NT2/D1 (cell line): Measurements from ENCODE around the gene PPIF.

Experiments used
- DNase-seq: peaks from one replicate; pipeline ENCODE4 v3.0.0-alpha.2; 2011; ENCODE audit warnings: low read depth, low spot score
- H3K27me3 ChIP-seq: 2 replicates; pipeline ENCODE4 v1.6.0; 2011; ENCODE audit warnings: mild to moderate bottlenecking; ENCODE audit not compliant: insufficient read length, insufficient read depth
- H3K36me3 ChIP-seq: 2 replicates; pipeline ENCODE4 v1.6.1; 2011; ENCODE audit warnings: mild to moderate bottlenecking, low read length, mixed read lengths; ENCODE audit not compliant: insufficient read depth, insufficient read length
- H3K4me1 ChIP-seq: 2 replicates; pipeline ENCODE4 v1.5.1; 2011; ENCODE audit not compliant: insufficient read depth, insufficient read length
- H3K4me3 ChIP-seq: 2 replicates; pipeline ENCODE4 v1.5.1; 2011; ENCODE audit warnings: low read depth; ENCODE audit not compliant: insufficient read length
- H3K9ac ChIP-seq: 2 replicates; pipeline ENCODE4 v1.6.0; 2011; ENCODE audit warnings: low read depth; ENCODE audit not compliant: insufficient read length
- H3K9me3 ChIP-seq: 2 replicates; pipeline ENCODE4 v1.5.1; 2011; ENCODE audit warnings: mild to moderate bottlenecking, low read length; ENCODE audit not compliant: insufficient read depth
- SUZ12 ChIP-seq: IDR thresholded peaks from 2 replicates; pipeline ENCODE4 v1.6.1; 2011; ENCODE audit not compliant: insufficient read length, insufficient read depth; ENCODE audit errors: extremely low read depth
- YY1 ChIP-seq: IDR thresholded peaks from 2 replicates; pipeline ENCODE4 v1.6.1; 2011; ENCODE audit not compliant: insufficient read length, insufficient read depth
- ZNF274 ChIP-seq: IDR thresholded peaks from 2 replicates; pipeline ENCODE4 v1.6.1; 2011; ENCODE audit warnings: mild to moderate bottlenecking, low read depth, low read length

Gene PPIF

DNA sequence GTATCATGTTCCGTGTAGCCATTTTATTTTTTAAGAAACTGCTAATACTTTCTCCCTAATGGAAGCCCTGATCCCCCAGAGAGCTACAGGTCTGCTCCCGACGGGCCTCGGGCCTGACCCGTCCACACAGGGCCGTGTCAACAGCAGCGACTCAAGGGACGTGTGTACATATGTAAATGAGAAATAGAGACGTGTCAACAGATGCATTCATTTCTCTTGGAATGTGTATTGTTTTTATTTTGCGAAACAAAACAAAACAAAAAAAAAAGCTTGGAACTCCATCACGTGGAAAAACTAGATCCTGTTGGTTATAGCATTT lies 31.7 kb upstream of the PPIF start:
- Histone ChIP-seq H3K4me3 (no peak overlapping the region), H3K9me3 (no peaks in the 10 kb centered on the region), H3K4me1 (peaks cover 13% of the 10 kb centered on the region), H3K9ac (no peak overlapping the region), H3K27me3 (no peaks in the 10 kb centered on the region), H3K36me3 (peaks cover 39% of the 10 kb centered on the region)
- no peak for TF ChIP-seq ZNF274
- no peak for TF ChIP-seq YY1
- TF ChIP-seq SUZ12, result no peak
- DNase-seq, result no peak

DNA sequence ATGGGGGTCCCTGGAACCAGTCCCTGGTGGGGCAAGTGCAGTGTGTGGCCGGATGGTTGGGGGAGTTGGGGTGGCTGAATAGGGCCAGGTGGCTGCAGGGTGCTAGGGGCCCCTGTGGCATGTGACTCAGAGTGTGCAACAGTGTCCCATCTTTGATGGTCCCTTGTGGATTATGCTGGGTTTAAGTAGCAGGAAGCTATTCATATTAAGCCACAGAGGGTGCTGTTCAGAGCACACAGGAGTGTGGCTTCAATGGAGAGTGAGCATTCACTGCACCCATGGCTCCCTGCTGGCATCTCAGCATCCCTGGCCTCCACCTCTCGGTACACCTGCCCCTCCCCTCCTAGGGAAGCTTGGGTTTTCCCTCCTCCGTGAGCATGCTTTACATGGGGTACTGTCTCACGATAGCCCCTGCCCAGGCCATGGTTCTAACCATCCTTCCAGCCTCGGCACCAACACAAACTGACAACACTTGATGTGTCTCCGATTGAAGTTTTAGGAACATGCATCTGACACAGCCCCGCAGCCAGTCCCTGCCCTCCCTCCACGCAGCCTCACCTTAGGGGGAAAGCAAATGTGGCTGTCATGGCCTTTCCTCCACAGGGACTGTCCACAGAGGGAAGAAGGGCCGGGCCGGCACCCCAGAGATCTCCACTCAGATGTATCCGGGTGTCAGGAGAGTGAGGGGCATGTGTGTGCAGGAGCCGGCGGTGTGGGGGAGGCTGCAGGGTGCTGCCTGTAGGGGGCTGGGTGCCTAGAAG lies 30.4 kb upstream of the PPIF start:
- DNase-seq, result no peak
- H3K9ac ChIP-seq, result no peak overlapping the region

GRCh38 chr10:79318369-79318768 lies 28.9 kb upstream of the PPIF start:
- Histone ChIP-seq H3K4me3 (no peak overlapping the region), H3K9ac (no peak overlapping the region), H3K4me1 (peaks cover 13% of the 10 kb centered on the region), H3K9me3 (no peaks in the 10 kb centered on the region), H3K27me3 (peaks cover 4% of the 10 kb centered on the region), H3K36me3 (peaks cover 21% of the 10 kb centered on the region)
- no peak for DNase-seq
- TF ChIP-seq YY1, result no peak
- no peak for TF ChIP-seq ZNF274
- no peak for TF ChIP-seq SUZ12

More for the DNA sequence above, 30.4 kb upstream of the PPIF start:
- H3K27me3 ChIP-seq, result peaks cover 4% of the 10 kb centered on the region
- H3K36me3 ChIP-seq, result peaks cover 35% of the 10 kb centered on the region
- TF ChIP-seq ZNF274, result no peak
- TF ChIP-seq SUZ12, result no peak
- no peak for TF ChIP-seq YY1
- no peaks in the 10 kb centered on the region for H3K9me3 ChIP-seq
- peaks cover 13% of the 10 kb centered on the region for H3K4me1 ChIP-seq
- no peak overlapping the region for H3K4me3 ChIP-seq

- Histone ChIP-seq H3K4me3 (no peak overlapping the region), H3K9me3 (no peaks in the 10 kb centered on the region), H3K4me1 (peaks cover 13% of the 10 kb centered on the region), H3K27me3 (peaks cover 4% of the 10 kb centered on the region), H3K36me3 (peaks cover 12% of the 10 kb centered on the region), H3K9ac (no peak overlapping the region)
- TF ChIP-seq SUZ12 (no peak), YY1 (no peak), ZNF274 (no peak)
- no peak for DNase-seq
These were observed 28.0 kb upstream of the PPIF start for GRCh38 chr10:79319115-79319771.

- DNase-seq, result no peak
- H3K27me3 ChIP-seq, result peaks cover 9% of the 10 kb centered on the region
- peaks cover 13% of the 10 kb centered on the region for H3K4me1 ChIP-seq
- peaks cover 3% of the 10 kb centered on the region for H3K36me3 ChIP-seq
- no peak for TF ChIP-seq SUZ12
- TF ChIP-seq ZNF274, result no peak
- no peak for TF ChIP-seq YY1
- H3K9ac ChIP-seq, result no peak overlapping the region
- H3K9me3 ChIP-seq, result no peaks in the 10 kb centered on the region
- no peak overlapping the region for H3K4me3 ChIP-seq
These were observed 27.0 kb upstream of the PPIF start for GRCh38 chr10:79320316-79320715.

GRCh38 chr10:79320820-79321493 lies 26.3 kb upstream of the PPIF start:
- Histone ChIP-seq H3K4me3 (no peak overlapping the region), H3K9ac (no peak overlapping the region), H3K36me3 (no peaks in the 10 kb centered on the region), H3K9me3 (no peaks in the 10 kb centered on the region), H3K4me1 (peaks cover 13% of the 10 kb centered on the region), H3K27me3 (peaks cover 12% of the 10 kb centered on the region)
- no peak for DNase-seq
- TF ChIP-seq YY1, result no peak
- no peak for TF ChIP-seq SUZ12
- TF ChIP-seq ZNF274, result no peak

DNA sequence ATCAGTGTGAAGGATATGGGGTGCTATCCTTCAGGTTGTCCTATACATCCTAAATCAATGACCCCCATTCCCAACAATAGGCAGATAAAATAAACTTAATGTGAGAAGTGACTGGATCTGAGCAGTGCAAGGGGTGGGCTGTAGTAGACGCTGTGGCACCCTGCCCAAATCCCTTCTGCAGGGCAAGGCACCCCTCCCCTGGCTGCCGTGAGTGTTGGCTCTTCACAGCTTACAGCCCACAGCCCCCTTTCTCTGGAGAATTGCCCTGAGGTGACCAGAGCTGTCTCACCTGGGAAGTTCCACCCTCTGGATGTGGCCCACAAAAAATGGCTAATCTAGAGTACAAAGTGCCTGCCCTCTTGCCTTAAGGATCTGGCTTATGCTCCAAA lies 25.8 kb upstream of the PPIF start:
- H3K4me1 ChIP-seq, result peaks cover 13% of the 10 kb centered on the region
- H3K9ac ChIP-seq, result no peak overlapping the region
- H3K4me3 ChIP-seq, result no peak overlapping the region
- DNase-seq, result no peak
- H3K36me3 ChIP-seq, result no peaks in the 10 kb centered on the region
- H3K27me3 ChIP-seq, result peaks cover 16% of the 10 kb centered on the region
- no peaks in the 10 kb centered on the region for H3K9me3 ChIP-seq
- TF ChIP-seq SUZ12 (no peak), YY1 (no peak), ZNF274 (no peak)
